ENCODE results near the gene POLR3A.

Gene POLR3A

DNA sequence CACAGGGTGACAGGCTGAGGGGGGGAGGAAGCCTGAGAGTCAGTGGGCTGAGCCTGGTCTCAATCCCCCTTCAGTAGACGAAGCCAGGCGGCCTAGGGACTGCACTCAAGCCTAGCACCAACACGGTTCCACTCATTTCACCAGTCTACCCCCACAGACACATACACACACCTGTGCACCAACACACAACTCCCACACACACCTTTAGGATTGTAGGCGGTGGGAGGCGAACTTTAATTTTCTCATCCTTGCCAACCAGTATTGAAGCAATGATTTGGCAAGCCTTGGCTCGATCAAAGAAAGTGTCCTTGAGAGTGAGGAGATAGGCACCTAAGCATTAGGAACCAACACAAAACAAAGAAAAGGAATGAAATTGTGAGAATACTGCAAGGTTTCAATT lies 19.7 kb downstream of the POLR3A start:
- TF ChIP-seq, protein P1, sequence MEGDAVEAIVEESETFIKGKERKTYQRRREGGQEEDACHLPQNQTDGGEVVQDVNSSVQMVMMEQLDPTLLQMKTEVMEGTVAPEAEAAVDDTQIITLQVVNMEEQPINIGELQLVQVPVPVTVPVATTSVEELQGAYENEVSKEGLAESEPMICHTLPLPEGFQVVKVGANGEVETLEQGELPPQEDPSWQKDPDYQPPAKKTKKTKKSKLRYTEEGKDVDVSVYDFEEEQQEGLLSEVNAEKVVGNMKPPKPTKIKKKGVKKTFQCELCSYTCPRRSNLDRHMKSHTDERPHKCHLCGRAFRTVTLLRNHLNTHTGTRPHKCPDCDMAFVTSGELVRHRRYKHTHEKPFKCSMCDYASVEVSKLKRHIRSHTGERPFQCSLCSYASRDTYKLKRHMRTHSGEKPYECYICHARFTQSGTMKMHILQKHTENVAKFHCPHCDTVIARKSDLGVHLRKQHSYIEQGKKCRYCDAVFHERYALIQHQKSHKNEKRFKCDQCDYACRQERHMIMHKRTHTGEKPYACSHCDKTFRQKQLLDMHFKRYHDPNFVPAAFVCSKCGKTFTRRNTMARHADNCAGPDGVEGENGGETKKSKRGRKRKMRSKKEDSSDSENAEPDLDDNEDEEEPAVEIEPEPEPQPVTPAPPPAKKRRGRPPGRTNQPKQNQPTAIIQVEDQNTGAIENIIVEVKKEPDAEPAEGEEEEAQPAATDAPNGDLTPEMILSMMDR (IDR thresholded peaks at IDR 0.05): no peak

- TF ChIP-seq, protein P1 (IDR thresholded peaks at IDR 0.05): no peak
Measured at GRCh38 chr10:78007172-78007571, 22.1 kb downstream of the POLR3A start.

GRCh38 chr10:78004215-78005026 lies 24.9 kb downstream of the POLR3A start:
- TF ChIP-seq, protein P1 (IDR thresholded peaks at IDR 0.05): no peak

DNA sequence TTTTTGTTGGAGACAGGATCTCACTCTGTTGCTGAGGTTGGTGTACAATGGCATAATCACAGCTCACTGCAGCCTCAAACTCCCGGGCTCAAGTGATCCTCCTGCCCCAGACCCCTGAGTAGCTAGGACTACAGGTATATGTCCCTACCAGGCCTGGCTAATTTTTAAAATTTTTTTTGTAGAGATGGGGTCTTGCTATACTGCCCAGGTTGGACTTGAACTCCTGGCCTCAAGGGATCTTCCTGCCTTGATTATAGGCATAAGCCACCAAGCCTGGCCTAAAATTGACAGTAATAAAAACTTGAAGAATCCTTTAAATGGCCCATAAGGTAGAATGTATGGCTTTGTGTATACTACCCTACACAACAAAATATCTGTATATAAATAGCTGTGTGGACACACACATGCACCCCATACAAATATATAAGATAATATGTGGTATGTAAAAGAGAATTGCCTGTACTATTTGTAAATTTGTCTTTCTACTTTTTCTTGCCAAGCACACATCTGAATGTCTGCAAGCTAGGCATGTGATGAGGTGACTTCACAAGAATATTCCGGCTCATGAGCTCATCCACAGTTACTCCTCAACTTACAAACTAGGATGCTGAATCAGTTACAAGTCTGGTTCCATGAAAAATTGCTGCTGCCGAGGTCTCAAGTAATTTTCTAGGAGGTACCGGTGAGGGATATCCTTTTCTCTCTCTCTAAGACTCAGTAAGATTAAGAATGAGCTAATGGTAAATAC lies 26.6 kb downstream of the POLR3A start:
- TF ChIP-seq, protein P1 (IDR thresholded peaks at IDR 0.05): no peak

GRCh38 chr10:78000956-78001472 lies 28.3 kb downstream of the POLR3A start:
- TF ChIP-seq, protein P1 (IDR thresholded peaks at IDR 0.05): no peak

- TF ChIP-seq, protein P1 (IDR thresholded peaks at IDR 0.05): no peak
Measured at GRCh38 chr10:78000206-78000605, 29.1 kb downstream of the POLR3A start.

DNA sequence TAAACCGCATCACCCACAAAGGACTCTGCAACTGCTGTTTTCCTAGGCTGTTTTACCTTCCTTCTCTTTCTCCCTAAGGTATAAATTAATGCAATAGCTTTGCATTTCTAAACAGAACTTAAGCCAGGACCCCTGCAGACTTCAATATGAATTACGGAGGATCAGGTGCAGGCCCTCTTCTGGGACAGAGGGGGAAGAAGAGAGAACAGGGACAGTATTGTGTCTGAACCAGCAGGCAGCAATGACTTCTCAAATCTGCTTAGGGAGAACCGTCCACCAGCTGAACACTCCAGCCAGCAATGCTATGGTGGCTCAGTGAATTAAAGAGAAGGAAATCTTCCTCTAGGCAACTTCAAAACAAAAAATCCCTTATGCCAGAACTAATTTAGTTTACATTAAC lies 35.7 kb downstream of the POLR3A start:
- TF ChIP-seq, protein P1 (IDR thresholded peaks at IDR 0.05): no peak
